ENCODE data around the gene MNAT1. TPM values are rescaled to one million over a fixed set of nuclear protein-coding genes. Genes with fewer than 3 reads are reported as not detected.
A peak's percentile ranks its signal among the peaks of the same experiment; 100 is the strongest.
"Not testable (repeated sequence)": the region's sequence is repeated elsewhere in the genome, so short reads cannot be mapped to it uniquely, and the experiment has no call there.

Gene MNAT1
- total RNA-seq = 10 to 100 TPM; 25.6 to 27.2 TPM
- long read RNA-seq, transcript MNAT1-201 (8 exons, 2,635 nt) = major isoform, 13 of 14 reads
- long read RNA-seq, partial matches to known transcripts = 0 of 14 reads
- long read RNA-seq, other reads (novel, unspliced or antisense) = 1 of 14 reads

DNA sequence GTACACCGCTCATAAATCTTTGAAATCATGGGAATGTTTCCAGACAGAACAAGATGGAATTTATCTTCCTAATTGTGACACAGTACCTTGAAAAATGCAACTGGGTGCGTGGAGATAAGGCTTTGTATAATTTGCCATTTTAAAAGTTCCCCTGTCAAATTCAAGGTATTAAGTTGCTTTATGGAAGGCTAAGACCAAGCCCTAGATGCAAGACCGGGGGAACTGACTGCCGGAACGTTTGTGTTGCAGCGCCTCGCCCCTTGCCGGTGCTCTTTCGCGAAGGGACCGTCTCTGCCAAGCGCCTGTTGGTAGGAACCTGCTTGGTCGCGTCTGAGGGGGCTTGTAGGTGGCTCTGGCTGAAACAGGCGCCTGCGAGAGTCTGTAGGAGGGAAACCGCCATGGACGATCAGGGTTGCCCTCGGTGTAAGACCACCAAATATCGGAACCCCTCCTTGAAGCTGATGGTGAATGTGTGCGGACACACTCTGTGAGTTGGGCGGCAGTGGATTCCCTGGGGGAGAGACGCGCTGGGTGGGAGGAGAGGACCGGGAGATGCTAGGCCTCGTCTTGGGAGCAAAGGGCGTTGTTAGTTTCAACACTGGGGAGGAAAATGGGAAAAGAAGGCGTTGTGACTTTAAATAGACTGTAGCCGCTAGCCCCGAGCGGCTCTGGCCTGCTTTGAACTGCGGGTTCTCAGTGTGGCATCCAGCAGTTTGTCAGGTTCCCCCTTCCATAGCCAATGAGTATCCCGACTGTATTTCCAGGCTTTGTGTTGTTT lies at the start of gene MNAT1:
Gene MNAT1, plus strand, starts transcription at position 297 of the 778 bp plus-strand sequence. Its CDS starts 102 bp downstream, at position 399.
- intact Hi-C loops (cut with DNase I) = no loop called here
- ATAC-seq (peak; percentile 94 to 98), DNase-seq (peak; percentile 77)

DNA sequence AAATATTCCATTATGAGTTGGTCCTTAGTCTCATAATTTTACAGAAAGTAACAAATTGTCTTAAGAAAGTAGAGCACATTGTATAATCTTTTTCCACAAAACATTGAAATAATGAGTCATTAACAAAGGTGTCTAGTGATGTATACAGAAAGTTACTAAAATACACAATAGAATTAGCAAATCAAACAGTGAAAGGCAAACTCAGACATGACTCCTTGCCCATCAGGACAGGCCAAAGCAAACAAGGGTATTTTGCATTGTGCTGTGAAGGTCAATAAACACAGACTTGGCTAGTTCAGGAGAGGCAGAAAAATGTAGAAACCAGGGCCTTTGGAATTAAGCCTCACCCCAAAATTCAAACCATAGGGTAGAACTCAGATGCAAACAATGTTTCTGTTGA lies 47.7 kb upstream of the MNAT1 start:
- ATAC-seq (no peak), DNase-seq (no peak)
- intact Hi-C loops (cut with DNase I) = no loop called here

DNA sequence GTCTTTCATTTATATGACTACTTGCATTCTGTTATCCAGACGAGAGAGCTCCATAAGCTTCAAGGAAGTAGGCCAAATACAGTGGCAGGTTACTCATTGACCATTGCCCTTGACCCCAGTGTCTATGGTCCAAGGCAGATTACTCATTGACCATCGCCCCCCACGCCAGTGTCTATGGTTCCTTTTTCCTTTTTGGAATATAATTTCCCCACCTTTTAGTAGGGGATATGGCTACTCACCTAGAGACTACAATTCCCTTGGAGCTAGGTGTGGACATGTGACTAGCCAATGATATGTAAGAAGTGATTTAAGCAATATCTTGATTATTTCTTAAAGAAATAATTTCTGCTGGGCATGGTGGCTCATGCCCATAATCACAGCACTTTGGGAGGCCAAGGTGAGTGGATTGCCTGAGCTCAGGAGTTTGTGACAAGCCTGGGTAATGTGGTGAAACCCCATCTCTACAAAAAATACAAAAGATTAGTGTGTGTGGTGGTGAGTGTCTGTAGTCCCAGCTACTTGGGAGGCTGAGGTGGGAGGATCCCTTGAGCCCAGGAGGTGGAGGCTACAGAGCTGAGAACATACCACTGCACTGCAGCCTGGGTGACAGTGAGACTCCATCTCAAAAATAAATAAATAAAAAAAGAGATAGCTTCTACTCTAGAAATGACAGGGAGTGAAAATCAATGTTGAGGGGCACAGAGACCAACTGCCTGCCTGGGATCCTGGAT lies 43.0 kb upstream of the MNAT1 start:
- no peak for DNase-seq
- ATAC-seq = no peak
- intact Hi-C loops (cut with DNase I) = no loop called here

DNA sequence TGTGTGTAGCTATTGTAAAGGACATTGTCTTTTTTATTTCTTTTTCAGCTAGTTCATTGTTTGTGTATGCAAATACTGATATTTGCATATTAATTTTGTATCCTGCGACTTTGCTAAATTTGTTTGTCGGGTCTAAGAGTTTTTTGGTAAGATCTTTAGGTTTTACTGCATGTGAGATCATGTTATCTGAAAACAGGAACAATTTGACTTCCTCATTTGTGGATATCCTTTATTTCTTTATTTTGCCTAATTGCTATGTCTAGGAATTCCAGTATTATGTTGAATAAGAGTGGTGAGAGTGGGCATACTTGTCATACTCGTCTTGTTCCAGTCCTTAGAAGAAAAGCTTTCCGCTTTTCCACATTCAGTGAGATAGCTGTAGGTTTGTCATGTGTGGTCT lies 39.2 kb upstream of the MNAT1 start:
- DNase-seq (no peak), ATAC-seq (no peak)
- intact Hi-C loops (cut with DNase I) = no loop called here

DNA sequence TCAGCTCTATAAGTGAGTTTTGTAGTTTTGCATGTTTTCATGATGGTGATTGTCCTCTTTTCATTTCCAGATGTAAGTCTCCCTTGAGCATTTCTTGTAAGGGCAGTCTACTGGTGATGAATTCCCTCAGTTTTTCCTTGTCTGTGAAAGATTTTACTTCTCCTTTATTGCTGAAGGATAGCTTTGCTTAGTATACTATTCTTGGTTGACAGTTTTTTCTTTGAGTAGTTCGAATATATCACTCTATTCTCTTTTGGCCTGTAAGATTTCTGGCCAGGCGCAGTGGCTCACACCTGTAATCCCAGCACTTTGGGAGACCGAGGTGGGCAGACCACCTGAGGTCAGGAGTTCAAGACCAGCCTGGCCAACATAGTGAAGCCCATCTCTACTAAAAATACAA lies 34.0 kb upstream of the MNAT1 start:
- intact Hi-C loops (cut with DNase I) = no loop called here
- ATAC-seq (no peak), DNase-seq (no peak)

DNA sequence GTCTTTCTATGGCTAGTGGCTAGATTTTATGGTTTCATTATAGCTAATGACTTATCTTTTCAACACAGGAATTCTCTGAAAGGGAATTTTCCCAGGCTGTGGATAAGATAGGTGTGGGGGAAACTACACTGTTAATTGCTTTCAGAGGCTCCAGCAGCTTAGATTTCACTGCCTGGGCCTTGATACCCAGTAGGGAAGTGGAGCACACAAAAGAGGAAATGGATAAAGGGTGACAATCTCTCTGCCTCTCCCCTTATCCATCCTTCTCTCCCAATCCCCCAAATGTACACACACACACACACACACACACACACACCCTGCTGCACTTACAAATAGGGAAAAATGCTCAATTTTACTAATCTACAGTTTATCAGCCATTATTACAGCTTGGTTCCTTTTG lies 29.5 kb upstream of the MNAT1 start:
- DNase-seq (no peak), ATAC-seq (no peak)
- intact Hi-C loops (cut with DNase I) = no loop called here

DNA sequence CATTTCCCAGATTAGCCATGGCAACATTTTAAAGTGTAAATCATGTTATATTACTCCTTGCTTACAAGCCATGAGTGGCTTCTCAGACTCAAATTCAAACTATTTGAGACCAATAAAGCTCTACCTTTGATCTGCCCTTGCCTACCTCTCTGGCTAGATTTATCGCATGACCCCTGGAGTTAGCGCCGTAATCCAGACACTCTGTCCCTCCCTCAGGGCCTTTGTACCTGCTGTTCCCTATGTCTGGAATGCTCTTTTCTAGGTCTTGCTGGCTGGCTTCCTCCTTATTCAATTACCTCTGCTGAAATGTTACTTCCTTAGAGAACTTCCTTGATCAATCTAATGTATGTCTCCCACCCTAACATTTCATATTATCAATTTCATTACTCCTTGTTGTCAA lies 26.7 kb upstream of the MNAT1 start:
- intact Hi-C loops (cut with DNase I) = no loop called here
- DNase-seq (no peak), ATAC-seq (no peak)

DNA sequence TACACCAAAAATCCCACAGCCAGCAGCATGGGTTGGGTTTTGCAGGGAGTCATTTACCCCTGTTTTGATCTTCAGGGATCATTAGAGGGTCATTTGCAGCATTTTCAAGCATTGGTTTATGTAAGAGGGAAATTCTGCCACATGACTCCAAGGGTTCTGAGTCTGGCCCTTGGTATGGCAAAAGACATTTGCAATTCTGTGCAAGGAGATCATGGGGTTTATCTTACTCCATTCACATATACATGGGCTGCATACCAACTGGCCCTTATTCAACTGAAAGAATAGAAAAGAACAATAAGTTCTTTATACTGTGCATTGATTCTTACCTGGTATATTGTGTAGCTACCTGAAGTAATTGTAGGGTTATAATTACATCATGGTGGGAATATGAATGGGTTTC lies 24.1 kb upstream of the MNAT1 start:
- intact Hi-C loops (cut with DNase I) = no loop called here
- no peak for ATAC-seq
- no peak for DNase-seq

DNA sequence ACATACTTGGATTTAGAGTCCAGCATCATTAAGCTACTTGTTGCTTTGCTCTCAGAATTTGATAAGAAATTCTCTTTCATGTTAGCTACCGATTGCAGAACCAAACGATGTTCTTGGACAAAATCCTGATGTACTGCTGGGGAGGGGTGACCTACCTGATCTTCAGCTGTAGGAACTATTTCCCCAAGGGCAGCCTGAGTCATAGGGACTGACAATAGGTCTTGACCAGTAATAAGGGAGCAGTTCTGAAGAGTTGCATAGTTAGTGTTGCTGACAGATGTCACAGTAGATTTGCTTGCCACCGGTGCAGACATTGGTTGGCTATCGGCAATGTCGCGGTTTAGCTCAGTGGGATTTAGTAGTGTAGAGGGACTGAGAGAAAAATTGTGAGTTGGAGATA lies 21.0 kb upstream of the MNAT1 start:
- intact Hi-C loops (cut with DNase I) = no loop called here
- DNase-seq = no peak
- no peak for ATAC-seq

DNA sequence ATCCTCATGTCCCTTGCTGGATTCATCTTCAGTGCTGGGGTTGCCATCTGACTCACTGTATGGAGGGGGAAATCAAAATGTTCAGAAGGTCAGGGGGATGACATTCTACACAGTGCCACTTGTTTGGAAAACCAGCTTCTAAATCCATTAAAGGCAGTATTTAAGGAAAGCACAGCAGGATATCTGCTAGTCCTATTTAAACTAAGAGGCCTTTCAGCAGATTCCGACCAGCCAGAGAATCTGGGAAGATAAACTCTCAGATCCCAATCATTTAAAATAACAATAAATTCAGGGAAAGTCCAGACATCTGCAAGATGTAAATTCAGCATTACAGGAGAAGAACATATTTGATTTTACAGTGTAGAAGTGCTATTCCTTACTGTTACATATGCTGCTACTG lies 14.2 kb upstream of the MNAT1 start:
- DNase-seq (no peak), ATAC-seq (no peak)
- intact Hi-C loops (cut with DNase I) = loop anchor here in 1 of 2 donors (10.0 kb wide), 1 partner anchor 264 kb away; the partner anchor contains the start of genes SLC38A6 and TRMT5

DNA sequence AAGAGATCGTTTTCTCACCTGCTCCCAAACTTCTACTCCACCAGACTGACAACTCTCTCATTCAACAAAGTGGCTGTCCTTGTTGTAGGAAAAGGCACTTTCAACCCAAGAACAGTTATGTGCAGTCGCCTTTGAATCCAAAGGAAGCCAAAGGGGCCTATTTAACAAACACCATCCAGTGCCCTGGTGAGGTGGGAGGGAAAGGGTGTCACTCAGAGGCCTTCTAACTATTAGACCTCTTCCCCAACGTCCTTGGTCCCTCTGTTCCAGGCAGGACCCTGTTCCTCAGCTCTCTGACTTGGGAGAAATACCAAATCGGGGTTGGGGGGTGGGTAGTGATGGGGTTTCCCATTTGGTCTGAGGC lies 13.6 kb upstream of the MNAT1 start:
- intact Hi-C loops (cut with DNase I) = loop anchor here in 1 of 2 donors (10.0 kb wide), 1 partner anchor 264 kb away; the partner anchor contains the start of genes SLC38A6 and TRMT5
- DNase-seq = no peak
- no peak for ATAC-seq

DNA sequence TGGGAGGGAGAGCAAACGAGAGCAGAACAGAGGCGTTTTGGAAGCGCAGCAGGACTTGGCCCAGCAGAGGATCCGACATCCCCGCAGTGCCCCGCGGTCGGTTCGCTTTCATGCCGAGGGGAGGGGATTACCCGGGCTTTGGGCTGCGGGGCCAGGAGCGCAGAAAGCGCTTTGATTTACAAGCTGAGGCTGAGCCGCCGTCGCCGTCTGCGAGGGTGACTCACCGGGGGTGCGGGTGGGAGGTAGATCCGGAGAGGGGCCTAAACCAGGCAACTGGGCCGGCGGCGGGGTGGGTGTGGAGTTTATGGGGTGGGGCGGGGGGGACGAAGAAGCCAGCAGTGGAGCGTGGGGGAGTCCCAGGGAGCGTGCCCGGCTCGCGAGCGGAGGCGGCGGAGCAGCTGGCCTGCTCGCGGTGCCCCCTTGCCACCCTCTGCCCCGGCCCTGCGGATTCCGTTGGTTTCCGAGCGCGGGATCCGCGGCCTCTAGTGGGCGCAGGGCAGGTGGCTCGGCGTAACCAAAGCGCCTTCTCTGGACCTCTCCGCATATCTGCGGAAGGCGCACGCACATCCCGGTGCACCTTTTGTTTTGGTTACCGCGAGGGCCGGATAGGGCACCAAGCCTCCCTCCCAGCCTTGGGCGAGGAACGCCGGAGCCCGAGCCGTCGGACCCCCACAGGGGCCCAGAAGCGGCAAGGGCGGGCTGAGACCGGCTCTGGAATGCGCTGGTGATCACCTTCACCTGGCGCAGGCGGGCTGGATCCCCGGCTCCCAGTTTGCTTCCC lies 13.0 kb upstream of the MNAT1 start:
- peak; percentile 53 to 70 for ATAC-seq
- DNase-seq = peak; percentile 46
- intact Hi-C loops (cut with DNase I) = loop anchor here in 1 of 2 donors (10.0 kb wide), 1 partner anchor 263 kb away; the partner anchor contains the start of genes SLC38A6 and TRMT5

DNA sequence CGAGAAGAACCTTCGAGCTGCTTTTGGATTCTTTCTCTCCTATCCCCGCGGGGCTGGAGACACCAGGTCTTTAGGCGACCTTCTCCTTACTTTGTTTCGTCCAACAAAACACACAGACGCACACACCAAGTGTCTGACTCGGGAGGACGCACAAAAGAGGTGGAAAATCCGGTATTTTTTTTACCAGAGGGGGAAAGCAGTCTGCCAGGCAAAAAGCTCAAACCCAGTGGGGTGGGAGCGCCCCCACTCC lies 12.5 kb upstream of the MNAT1 start:
- no peak for DNase-seq
- intact Hi-C loops (cut with DNase I) = loop anchor here in 1 of 2 donors (10.0 kb wide), 1 partner anchor 263 kb away; the partner anchor contains the start of genes SLC38A6 and TRMT5
- no peak for ATAC-seq

DNA sequence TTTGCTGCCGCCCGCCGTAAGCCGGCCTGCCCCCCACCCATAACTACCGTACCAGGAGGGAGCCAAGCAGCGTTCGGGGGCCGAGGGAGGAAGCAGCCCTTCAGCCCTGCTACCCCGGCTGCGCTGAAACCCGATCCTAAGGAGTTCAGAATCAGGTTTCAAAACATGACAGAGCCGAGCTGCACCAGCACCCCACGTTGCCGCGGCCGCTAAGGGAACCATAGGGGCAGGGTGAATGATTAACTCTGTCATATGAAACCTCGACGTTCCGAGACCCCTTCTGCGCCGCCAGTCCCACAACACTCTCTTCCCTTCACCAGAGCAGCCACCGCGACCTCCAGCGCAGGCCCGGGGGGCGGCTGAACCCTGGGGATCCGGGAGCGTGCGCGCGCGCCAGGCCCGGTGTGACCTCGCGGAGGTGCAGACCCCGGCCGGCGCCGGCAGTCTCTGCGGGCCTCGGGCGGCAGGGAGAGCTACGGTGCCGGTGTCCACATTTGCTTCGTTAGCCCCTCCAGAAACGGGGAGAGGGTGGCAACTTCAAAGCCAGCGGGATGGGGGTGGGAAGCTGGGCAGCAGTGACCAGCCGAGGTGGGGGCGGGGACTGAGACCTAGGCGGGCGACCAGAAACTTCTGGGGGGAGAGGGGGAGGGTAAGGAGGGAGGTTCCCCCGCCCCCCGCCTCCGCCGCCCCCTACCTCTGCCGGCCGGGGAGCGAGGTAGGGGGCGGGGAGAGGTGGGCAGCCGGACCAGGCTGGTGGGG lies 12.0 kb upstream of the MNAT1 start:
- intact Hi-C loops (cut with DNase I) = loop anchor here in 1 of 2 donors (10.0 kb wide), 1 partner anchor 262 kb away; the partner anchor contains the start of genes SLC38A6 and TRMT5
- DNase-seq (no peak), ATAC-seq (peak; percentile 17 to 23)

DNA sequence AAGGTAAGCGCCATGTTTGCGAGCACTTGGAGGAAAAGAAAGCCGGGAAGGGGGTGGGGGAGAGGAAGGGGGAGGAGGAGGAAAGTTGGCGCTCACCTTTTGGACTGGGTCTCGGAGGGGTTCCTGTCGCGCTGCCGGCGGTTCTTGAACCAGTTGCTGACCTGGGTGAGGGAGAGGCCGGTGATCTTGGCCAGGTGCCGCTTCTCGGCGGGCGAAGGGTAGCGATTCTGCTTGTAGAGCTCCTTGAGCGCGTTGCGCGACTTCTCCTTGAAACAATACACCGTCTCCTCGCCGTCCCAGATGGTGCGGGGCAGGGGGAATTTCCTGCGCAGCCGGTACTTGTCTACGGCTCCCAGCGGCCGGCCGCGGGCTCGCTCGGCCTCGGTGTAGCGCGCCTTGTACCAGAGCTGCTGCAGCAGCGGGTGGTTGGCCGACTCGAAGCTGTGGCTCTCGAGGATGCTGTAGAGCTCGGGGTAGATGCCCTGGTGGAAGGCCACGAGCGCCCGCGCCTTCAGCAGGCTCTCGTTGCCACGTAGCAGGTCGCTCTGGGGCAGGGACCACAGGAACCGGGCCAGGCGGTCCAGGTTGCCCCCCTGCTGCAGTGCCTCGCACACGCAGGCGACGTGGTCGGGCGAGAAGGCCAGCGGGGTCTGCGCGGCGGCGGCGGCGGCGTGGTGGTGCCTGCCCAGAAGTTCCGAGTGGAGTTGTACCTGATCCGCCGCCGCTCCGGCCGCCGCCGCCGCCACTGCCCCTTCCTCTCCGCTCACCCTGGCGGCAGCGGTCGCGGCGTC lies 11.2 kb upstream of the MNAT1 start:
- intact Hi-C loops (cut with DNase I) = loop anchor here in 1 of 2 donors (10.0 kb wide), 1 partner anchor 261 kb away; the partner anchor contains the start of genes SLC38A6 and TRMT5
- DNase-seq = peak; percentile 51
- peak; percentile 44 to 67 for ATAC-seq

DNA sequence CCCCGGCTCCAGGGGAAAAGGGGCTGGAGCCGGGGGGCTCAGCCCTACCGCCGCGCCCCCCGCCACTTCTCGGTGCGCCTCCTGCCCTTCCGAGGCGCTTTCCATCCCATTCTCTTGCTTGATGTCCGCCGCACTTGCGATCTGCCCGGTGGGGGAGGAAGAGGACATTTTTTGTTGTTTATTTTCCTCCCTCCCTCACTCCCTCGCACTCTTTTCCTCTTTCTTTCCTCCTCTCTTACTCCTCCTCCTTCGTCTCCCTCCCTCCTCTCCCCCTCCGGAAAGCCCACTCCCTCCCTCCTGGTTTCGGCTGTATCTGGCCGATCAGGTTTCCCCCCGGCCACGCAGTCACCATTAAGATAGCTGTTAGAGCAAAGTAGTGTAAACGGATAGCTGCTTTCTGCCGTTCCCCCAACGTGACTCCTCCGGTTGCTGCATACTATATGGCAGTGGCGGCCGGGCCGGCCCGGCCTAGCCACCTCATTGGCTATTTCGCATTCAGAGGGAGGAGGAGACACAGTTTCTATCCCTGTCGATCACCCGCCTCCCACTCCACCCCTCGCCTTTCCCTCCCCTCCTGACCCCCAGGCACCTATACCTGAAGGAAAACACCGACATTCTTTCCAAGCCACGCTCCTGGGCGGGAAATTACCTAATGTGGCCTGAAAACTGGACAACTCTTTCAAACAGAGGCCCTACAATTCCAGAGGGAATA lies 10.5 kb upstream of the MNAT1 start, which contains the start of gene SIX4:
Gene SIX4, minus strand, starts transcription at position 445 of the 712 bp plus-strand sequence. Its CDS starts 277 bp downstream, at position 168.
- ATAC-seq = peak; percentile 89 to 90
- intact Hi-C loops (cut with DNase I) = loop anchor here in 1 of 2 donors (10.0 kb wide), 1 partner anchor 261 kb away; the partner anchor contains the start of genes SLC38A6 and TRMT5

DNA sequence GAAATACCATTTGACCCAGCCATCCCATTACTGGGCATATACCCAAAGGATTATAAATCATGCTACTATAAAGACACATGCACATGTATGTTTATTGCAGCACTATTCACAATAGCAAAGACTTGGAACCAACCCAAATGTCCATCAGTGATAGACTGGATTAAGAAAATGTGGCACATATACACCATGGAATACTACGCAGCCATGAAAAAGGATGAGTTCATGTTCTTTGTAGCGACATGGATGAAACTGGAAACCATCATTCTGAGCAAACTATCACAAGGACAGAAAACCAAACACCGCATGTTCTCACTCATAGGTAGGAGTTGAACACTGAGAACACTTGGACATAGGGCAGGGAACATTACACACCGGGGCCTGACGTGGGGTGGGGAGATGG lies 3.3 kb upstream of the MNAT1 start:
- DNase-seq; ATAC-seq; intact Hi-C loops (cut with DNase I): not testable (repeated sequence)

More for the DNA sequence above, 10.5 kb upstream of the MNAT1 start, which contains the start of gene SIX4:
- DNase-seq = peak; percentile 68
